Activated T-cell treated with anti-CD3 and anti-CD28 coated beads, Interleukin-2, amount 50 U/mL, for 1 hour (primary cell): ENCODE results near the gene FAM98C.

Experiments used
- DNase-seq: peaks from one replicate; pipeline ENCODE4 v3.0.0-alpha.2; 2020

The FAM98C gene

GRCh38 chr19:38429811-38430156, 26.9 kb downstream of the FAM98C start:
- no peak for DNase-seq

DNA sequence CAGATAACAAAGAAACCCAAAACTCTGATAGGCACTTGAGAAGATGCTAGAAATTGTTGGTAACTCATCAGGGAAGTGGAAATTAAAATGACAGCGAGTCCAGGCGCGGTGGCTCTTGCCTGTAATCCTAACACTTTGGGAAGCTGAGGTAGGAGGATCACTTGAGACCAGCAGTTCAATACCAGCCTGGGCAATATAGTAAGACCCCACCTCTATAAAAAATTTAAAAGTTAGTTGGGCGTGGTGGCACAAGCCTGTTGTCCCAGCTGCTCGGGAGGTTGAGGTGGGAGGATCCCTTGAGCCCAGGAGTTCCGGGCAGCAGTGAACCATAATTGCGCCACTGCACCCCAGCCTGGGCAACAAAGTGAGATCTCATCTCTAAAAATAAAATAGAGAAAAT, 28.0 kb downstream of the FAM98C start:
- DNase-seq: no peak

DNA sequence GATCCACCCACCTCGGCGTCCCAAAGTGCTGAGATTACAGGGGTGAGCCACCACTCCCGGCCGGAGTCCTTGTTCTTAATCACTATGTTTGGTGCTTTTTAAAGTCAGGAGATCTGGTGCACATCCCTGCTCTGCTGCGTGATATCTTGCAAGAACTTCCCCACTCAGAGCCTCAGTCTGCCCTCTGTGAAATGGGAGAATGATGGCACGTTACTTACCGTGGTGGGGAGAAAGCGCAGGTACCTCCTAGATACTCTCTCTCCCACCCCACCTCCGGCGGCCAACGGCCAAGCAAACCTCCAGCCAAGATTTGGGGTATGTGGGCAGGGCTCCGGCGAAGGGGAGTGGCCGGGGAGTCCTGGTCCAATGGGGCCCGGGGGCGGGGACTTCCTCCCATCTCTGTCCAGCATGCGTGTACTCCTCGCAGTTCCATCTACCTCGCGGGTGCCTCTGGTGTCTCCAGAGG, 30.4 kb downstream of the FAM98C start, which contains the start of gene RYR1:
Gene RYR1, plus strand, starts transcription at position 424 of the 466 bp plus-strand sequence. CDS start 139 bp downstream, outside the sequence.
- peak; percentile 31 for DNase-seq

- no peak for DNase-seq
Measured at GRCh38 chr19:38434549-38435051, 31.7 kb downstream of the FAM98C start.

- no peak for DNase-seq
Measured at GRCh38 chr19:38437295-38437694, 34.4 kb downstream of the FAM98C start.

GRCh38 chr19:38437917-38438316, 35.0 kb downstream of the FAM98C start:
- DNase-seq: no peak

DNA sequence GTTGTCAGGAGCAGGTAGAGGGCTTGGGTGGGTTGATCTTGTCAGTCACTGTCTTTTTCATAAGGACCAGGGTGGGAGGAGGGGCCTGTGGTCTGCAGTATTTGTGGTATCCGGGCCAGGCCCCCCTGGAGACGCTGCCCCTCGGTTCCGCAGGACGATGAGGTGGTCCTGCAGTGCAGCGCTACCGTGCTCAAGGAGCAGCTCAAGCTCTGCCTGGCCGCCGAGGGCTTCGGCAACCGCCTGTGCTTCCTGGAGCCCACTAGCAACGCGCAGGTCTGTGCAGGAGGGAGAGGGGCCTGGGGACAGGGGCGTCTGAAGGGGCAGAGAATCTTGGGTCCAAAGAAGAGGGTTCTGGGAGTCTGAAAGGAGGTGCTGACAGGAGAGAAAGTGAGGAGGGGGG, 37.7 kb downstream of the FAM98C start:
- DNase-seq: no peak

DNA sequence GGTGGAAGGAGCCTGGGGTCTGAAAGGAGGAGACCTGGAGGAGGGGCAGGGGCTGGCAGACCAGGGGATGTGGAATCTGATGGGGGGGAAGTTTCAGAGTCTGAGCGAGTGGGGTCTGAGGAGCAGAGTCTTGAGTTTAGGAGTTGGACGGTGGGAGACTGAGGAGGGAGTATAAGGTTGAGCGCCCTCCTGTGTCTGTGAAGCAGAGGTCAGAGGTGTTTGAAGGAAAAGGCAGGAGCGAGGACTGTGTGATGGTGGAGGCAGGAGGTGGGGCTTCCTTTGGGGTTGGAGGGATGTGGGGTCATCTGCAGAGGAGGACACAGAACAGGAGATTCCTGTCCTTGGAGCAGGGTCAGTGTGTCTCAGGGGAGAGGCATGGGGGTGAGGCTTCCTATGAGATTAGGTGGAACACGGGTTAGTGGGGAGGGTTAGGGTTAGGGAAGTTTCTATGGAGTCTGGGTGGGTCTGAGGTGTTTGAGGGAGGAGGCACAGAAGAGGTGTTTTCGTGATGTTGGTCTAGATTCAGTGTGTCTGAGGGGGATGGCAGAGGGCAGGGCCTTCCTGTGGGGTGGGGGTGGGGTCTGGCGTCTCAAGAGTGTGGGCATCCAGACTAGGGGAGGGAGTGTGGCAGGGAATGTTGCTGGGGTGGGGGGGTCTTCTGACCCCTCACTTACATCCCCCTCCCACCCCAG, 38.9 kb downstream of the FAM98C start:
- no peak for DNase-seq

GRCh38 chr19:38442736-38443135, 39.8 kb downstream of the FAM98C start:
- no peak for DNase-seq

GRCh38 chr19:38443458-38443999, 40.6 kb downstream of the FAM98C start:
- DNase-seq: no peak

GRCh38 chr19:38444026-38444425, 41.1 kb downstream of the FAM98C start:
- DNase-seq: no peak

GRCh38 chr19:38445362-38445761, 42.5 kb downstream of the FAM98C start:
- DNase-seq: no peak

GRCh38 chr19:38448225-38448624, 45.3 kb downstream of the FAM98C start:
- DNase-seq: no peak

DNA sequence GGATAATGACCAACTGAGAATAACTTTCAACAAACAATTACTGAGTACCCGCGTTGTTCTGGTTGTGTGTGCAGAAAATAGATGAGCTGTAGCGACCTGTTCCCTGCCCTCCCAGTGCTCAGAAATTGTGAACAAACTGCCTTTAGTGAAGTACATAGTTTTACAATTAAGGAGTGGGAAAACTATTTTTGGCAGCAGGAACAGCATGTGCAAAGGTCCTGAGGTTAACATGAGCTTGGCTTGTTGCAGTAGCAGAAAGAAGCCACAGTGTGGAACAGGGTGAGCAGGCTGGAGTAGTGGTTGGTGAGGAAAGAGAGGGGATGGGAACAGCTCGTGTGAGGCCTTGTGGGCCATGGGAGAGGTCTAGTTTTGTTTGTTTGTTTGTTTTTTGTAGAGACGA, 46.6 kb downstream of the FAM98C start:
- DNase-seq: no peak

- no peak for DNase-seq
Measured at GRCh38 chr19:38451036-38451435, 48.1 kb downstream of the FAM98C start.

DNA sequence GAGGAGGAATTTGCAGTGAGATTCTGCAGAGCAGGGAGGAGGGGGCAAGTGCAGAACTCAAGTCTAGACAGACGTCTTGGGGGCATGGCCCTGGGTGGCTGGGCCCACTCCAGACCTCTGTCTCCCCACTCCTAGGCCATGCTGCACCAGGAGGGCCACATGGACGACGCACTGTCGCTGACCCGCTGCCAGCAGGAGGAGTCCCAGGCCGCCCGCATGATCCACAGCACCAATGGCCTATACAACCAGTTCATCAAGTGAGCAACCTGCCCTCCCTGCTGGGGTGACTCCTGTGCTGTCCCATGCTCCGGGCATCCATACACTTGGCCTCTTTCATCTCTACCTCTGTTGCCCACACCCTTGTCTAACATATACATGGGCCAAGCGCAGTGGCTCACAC, 48.7 kb downstream of the FAM98C start:
- DNase-seq: no peak

- DNase-seq: no peak
Measured at GRCh38 chr19:38452430-38453366, 49.8 kb downstream of the FAM98C start.

DNA sequence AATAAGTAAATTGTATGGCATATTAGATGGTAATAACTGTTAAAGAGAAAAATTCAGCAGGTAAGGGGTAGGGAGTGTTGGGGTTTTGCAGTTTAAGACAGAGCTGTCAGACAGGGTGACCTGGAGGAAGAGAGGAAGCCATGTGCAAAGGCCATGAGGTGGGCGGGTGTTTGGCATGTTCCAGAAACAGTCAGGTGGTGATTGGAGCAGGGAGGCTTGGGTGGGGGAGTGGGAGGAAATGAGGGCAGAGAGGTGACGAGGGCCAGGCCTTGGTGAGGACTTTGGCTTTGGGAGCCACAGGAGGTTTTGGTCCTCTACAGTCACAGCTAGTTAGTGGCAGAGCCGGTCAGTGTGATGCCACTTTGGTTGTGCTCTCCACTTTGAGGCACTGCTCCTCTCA, 50.7 kb downstream of the FAM98C start:
- DNase-seq: no peak

- no peak for DNase-seq
Measured at GRCh38 chr19:38455031-38455430, 52.1 kb downstream of the FAM98C start.

DNA sequence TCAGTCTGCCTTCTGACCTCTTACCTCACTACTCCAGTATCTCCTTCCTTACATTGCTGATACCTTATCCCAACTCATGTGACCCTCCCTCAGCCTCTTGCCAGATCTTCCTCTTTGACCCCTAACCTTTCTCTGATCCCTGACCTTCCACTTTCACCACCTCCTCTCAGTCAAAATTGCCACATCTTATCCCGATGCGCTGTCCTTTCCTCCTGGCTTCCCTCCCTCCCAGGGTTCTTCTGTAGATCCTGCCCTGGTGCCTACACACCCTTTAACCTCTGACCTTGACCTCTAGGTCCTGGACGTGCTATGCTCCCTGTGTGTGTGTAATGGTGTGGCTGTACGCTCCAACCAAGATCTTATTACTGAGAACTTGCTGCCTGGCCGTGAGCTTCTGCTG, 54.3 kb downstream of the FAM98C start:
- DNase-seq: no peak

DNA sequence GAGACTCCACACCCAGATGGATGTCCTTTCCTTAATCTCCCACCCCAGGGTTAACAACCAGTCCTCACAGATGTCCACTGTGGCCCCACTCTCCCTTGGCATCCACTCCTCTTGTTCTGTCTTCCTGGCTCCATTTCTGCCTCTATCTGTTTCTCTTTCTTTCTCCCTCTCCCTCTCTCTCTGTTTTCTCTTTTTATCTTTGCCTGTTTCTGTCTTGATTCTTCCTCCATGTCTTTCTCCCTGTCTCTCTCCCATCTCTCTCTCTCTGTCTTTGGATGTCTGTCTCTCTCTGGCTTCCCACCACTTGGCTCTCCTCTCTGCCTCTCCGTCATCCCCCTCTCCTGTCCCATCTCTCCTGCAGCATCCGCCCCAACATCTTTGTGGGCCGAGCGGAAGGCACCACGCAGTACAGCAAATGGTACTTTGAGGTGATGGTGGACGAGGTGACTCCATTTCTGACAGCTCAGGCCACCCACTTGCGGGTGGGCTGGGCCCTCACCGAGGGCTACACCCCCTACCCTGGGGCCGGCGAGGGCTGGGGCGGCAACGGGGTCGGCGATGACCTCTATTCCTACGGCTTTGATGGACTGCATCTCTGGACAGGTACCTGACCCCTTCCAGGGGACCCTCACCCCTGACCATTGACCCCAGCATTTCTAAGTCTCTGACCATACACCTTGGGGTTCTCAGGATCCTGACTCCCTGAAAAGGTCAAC, 55.0 kb downstream of the FAM98C start:
- no peak for DNase-seq
